Activated CD8-positive, alpha-beta memory T cell treated with anti-CD3 and anti-CD28 coated beads, Interleukin-2, amount 50 U/mL, for 1 hour (primary cell): ENCODE results near the gene ANKRD23.
"Not testable (repeated sequence)": the region's sequence is repeated elsewhere in the genome, so short reads cannot be mapped to it uniquely, and the experiment has no call there.

Source experiments
- DNase-seq: peaks from one replicate; pipeline ENCODE4 v3.0.0-alpha.2; 2020; ENCODE audit errors: extremely low read depth

Gene ANKRD23

GRCh38 chr2:96798733-96799622 is 44.8 kb downstream of the ANKRD23 start:
- DNase-seq: no peak

GRCh38 chr2:96797066-96797625 is 46.7 kb downstream of the ANKRD23 start:
- DNase-seq: no peak

- DNase-seq: not testable (repeated sequence)
Observed at GRCh38 chr2:96796497-96796896, 47.3 kb downstream of the ANKRD23 start.

- no peak for DNase-seq
Observed at GRCh38 chr2:96795076-96795475, 48.7 kb downstream of the ANKRD23 start.

GRCh38 chr2:96792772-96793749 is 50.8 kb downstream of the ANKRD23 start:
- no peak for DNase-seq

GRCh38 chr2:96789245-96789617 is 54.6 kb downstream of the ANKRD23 start:
- DNase-seq: no peak

- no peak for DNase-seq
Observed at GRCh38 chr2:96788442-96789244, 55.2 kb downstream of the ANKRD23 start.
